NCI-H1694 treated with DMSO at 0.1 percent for 48 hours (cell line): ENCODE data around the gene MMS19.

Source experiments
- DNase-seq: peaks from one replicate; lab custom pipeline; 2025; lab: John Stamatoyannopoulos, UW

Gene MMS19

GRCh38 chr10:97525086-97525485, 26.9 kb upstream of the MMS19 start:
- DNase-seq = no peak

DNA sequence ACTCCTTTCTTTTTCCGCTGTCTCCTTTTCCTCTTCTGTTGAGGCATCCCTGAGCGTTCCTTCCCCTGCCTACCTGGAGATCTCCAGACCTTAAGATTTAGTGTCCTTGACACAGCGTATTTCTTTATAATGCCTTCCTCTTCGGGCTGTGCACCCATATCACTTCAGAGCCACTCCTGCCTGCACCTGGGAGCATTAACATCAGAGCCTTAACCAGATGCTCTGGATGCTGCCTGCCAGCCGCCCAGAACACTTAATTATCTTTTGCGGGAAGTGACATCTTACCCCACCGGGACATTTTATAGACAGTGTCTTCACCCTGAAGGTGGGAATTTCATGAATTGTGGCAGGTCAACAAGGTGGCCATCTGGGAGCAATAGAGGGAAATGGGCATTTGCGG, 24.7 kb upstream of the MMS19 start:
- no peak for DNase-seq

- no peak for DNase-seq
Observed at GRCh38 chr10:97522071-97522470, 23.8 kb upstream of the MMS19 start.

GRCh38 chr10:97520978-97521761, 22.9 kb upstream of the MMS19 start:
- DNase-seq = no peak

- DNase-seq = no peak
Observed at GRCh38 chr10:97520520-97520919, 22.3 kb upstream of the MMS19 start.

DNA sequence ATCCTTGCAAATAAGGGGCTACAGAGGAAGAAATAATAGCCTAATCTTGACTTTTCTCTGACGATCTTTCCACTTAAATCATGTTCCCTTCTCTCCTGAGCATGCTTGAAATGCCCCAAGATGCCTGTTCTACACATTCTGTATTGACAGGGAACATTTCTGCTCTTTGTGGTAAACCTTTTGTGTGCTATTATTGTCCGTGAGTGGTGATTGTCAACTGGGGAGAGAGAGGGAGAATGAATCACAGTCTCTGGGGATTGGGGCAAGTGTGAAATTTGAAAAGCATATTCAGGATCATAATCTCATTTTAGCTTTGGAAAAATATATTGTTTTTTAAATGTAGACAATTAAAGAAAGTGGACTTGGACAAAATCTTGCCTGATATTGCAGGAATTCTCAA, 21.1 kb upstream of the MMS19 start:
- no peak for DNase-seq

GRCh38 chr10:97518301-97519043, 20.2 kb upstream of the MMS19 start:
- no peak for DNase-seq

DNA sequence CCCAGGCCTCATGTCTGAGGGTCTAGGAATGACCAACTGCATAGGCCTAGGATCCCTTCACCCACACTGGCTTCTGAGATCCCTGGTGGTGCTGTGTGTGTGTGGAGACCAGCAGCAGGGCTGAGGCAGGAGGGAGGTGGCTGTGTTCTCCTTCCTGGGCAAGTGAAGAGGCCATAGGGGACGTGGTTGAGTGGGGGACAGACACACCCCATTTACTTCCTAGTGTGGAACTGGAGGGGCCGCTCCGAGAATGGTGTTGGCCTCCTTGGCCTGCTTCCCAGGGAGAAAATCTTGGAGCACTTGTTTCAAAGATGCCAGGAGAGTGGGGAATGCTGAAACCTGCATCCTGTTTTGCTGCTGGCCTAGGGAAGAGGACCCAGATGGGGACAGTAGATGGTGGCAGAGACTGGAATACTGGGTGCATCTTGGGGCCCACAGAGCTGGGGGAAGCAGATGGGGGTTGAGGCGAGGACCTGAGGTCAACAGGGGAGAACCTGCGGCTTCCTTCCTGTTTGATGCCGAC, 19.6 kb upstream of the MMS19 start:
- no peak for DNase-seq

- DNase-seq = no peak
Observed at GRCh38 chr10:97517096-97517750, 19.0 kb upstream of the MMS19 start.

- no peak for DNase-seq
Observed at GRCh38 chr10:97515271-97515978, 17.2 kb upstream of the MMS19 start.

GRCh38 chr10:97514344-97514743, 16.1 kb upstream of the MMS19 start:
- no peak for DNase-seq

GRCh38 chr10:97512993-97513392, 14.8 kb upstream of the MMS19 start:
- no peak for DNase-seq

DNA sequence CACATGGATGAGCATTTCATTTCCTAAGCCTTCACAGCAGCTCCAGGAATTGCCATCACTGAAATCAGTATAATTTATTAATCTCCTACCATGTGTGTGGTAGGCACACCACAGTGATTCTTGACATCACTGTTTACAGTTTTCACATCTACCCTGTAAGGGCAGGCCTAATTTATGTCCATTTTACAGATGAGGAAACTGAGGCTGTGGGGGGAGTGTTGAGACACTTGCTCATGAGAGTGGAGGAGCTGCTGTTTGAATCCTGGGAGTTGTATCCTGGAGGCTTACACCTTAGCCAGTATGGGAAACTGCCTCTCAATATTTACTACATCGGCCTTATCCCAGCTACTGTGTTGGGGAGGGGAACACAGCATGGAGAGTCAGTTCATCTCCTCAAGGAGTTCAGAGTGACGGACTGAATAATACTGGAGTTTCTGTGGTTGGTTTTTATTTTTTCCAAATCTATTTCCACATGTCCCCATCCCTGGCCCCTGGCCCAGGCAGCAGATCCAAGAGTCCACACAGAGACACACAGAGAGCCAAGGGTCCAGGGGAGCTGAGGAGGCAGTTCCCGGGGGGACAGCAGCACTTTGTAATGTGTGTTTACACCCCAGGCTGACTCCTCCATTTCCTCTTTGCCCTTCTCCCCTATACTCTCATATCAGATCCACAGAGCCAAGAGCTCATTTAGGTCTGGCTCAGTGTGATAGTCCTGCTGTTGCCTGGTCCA, 13.7 kb upstream of the MMS19 start:
- DNase-seq = no peak

- no peak for DNase-seq
Observed at GRCh38 chr10:97510686-97511085, 12.5 kb upstream of the MMS19 start.

DNA sequence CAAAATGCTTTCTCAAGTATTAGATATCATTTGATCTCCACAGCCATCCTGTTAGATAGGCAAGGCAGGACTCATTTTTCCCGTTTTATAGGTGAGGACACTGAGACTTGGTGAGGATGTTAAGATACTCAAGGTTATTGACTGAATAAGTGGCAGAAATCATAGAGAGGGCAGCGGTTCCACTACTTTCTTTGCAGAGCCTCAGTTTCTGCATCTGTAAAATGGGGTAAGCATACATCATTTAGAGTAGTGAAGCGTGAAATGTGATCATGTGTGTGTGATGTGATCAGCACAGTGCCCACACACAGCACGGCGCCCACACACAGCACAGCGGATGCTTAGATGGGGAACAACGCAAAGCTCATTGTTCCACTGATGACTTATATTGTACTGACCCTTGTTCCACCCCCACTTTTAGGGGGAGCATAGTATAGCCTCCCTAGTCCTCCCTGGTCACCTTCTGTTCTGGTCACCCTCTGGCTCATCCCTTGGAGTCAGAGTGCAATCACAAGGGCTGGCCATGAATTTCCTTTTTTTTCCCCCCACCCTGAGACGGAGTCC, 11.0 kb upstream of the MMS19 start:
- DNase-seq = no peak

- DNase-seq = no peak
Observed at GRCh38 chr10:97508342-97508741, 10.1 kb upstream of the MMS19 start.

GRCh38 chr10:97506199-97506991, 8.2 kb upstream of the MMS19 start:
- no peak for DNase-seq

DNA sequence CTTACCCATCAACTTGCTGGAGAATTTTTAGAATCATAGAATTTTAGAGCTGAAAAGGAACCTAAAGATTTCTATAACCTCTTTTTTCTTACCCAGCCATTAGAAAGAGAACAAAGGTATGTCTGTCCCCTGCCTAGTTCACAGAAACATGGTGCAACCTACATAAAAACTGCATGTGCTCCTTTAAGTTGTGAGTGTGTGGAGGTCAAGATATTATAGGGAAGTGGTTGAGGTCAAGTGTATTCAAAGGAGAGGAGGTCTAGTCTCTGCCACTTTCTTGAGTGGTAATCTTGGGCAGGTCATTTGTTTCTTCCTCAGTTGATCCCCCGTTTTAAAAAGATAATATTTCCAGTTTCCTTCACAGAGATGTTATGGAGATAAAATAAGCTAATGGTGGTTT, 6.9 kb upstream of the MMS19 start:
- no peak for DNase-seq

GRCh38 chr10:97503406-97503805, 5.2 kb upstream of the MMS19 start:
- DNase-seq = no peak

- no peak for DNase-seq
Observed at GRCh38 chr10:97502916-97503315, 4.7 kb upstream of the MMS19 start.

GRCh38 chr10:97500297-97500575, 2.0 kb upstream of the MMS19 start:
- DNase-seq = no peak
